H9 (cell line): ENCODE measurements around the gene AIFM1. TPM values are rescaled to one million over a fixed set of nuclear protein-coding genes. Genes with fewer than 3 reads are reported as not detected.

ENCODE experiments used
- DNase-seq: peaks from one replicate; pipeline ENCODE4 v3.0.0-alpha.2; 2017
- H2AFZ ChIP-seq: one replicate; pipeline ENCODE4 v1.6.1; 2013; ENCODE audit warnings: mild to moderate bottlenecking, low read length, control low read depth, moderate library complexity
- H2AK5ac ChIP-seq: 2 replicates; pipeline ENCODE4 v1.6.1; 2013; ENCODE audit warnings: low read length, control low read depth, mixed read lengths; ENCODE audit not compliant: insufficient read length
- H2BK120ac ChIP-seq: one replicate; pipeline ENCODE4 v1.6.1; 2013; ENCODE audit warnings: low read depth, mild to moderate bottlenecking, low read length, control low read depth, inconsistent platforms; ENCODE audit not compliant: poor library complexity, severe bottlenecking
- H2BK12ac ChIP-seq: 2 replicates; pipeline ENCODE4 v1.6.1; 2013; ENCODE audit warnings: low read length, control low read depth, mixed read lengths, low read depth; ENCODE audit not compliant: insufficient read length
- H2BK15ac ChIP-seq: 2 replicates; pipeline ENCODE4 v1.6.1; 2013; ENCODE audit warnings: low read depth, low read length, control low read depth
- H2BK20ac ChIP-seq: one replicate; pipeline ENCODE4 v1.6.1; 2013; ENCODE audit warnings: low read depth, mild to moderate bottlenecking, low read length, control low read depth, inconsistent platforms; ENCODE audit not compliant: poor library complexity, severe bottlenecking
- H2BK5ac ChIP-seq: 2 replicates; pipeline ENCODE4 v1.6.1; 2013; ENCODE audit warnings: low read length, control low read depth, mixed read lengths; ENCODE audit not compliant: insufficient read length
- H3K14ac ChIP-seq: 2 replicates; pipeline ENCODE4 v1.6.1; 2013; ENCODE audit warnings: low read length, control low read depth; ENCODE audit not compliant: insufficient read depth
- H3K18ac ChIP-seq: 2 replicates; pipeline ENCODE4 v1.6.1; 2013; ENCODE audit warnings: low read depth, mild to moderate bottlenecking, mixed read lengths, low read length, control low read depth; ENCODE audit not compliant: insufficient read length
- H3K23ac ChIP-seq: 2 replicates; pipeline ENCODE4 v1.6.1; 2013; ENCODE audit warnings: low read length, control low read depth, mixed read lengths, low read depth; ENCODE audit not compliant: insufficient read length
- H3K23me2 ChIP-seq: 2 replicates; pipeline ENCODE4 v1.6.1; 2013; ENCODE audit warnings: low read depth, mild to moderate bottlenecking, mixed read lengths, low read length, control low read depth; ENCODE audit not compliant: insufficient read length, poor library complexity, severe bottlenecking
- H3K27ac ChIP-seq: 2 replicates; pipeline ENCODE4 v1.5.1; 2013; ENCODE audit warnings: low read length, control low read depth, mixed read lengths, low read depth; ENCODE audit not compliant: insufficient read length
- H3K27me3 ChIP-seq: 2 replicates; pipeline ENCODE4 v1.6.1; 2013; ENCODE audit warnings: low read length, control low read depth, inconsistent platforms; ENCODE audit not compliant: insufficient read depth
- H3K4ac ChIP-seq: 2 replicates; pipeline ENCODE4 v1.6.1; 2013; ENCODE audit warnings: low read depth, mild to moderate bottlenecking, control low read depth, inconsistent platforms, low read length, moderate library complexity
- H3K4me1 ChIP-seq: 2 replicates; pipeline ENCODE4 v1.6.1; 2013; ENCODE audit warnings: low read length, control low read depth, inconsistent platforms; ENCODE audit not compliant: insufficient read depth
- H3K4me2 ChIP-seq: 2 replicates; pipeline ENCODE4 v1.6.1; 2013; ENCODE audit warnings: low read length, control low read depth, mixed read lengths; ENCODE audit not compliant: insufficient read length, insufficient read depth
- H3K56ac ChIP-seq: 2 replicates; pipeline ENCODE4 v1.6.1; 2013; ENCODE audit warnings: low read depth, mild to moderate bottlenecking, mixed read lengths, low read length, control low read depth; ENCODE audit not compliant: insufficient read length
- H3K79me1 ChIP-seq: 2 replicates; pipeline ENCODE4 v1.6.1; 2013; ENCODE audit warnings: low read depth, mild to moderate bottlenecking, moderate library complexity, low read length, control low read depth, inconsistent platforms; ENCODE audit not compliant: insufficient read depth, poor library complexity, severe bottlenecking
- H3K79me2 ChIP-seq: 2 replicates; pipeline ENCODE4 v1.6.1; 2013; ENCODE audit warnings: low read length, control low read depth, inconsistent platforms; ENCODE audit not compliant: insufficient read depth
- H3K9ac ChIP-seq: 2 replicates; pipeline ENCODE4 v1.6.1; 2013; ENCODE audit warnings: low read length, control low read depth, mixed read lengths; ENCODE audit not compliant: insufficient read length; ENCODE audit errors: extremely low read depth
- H3K9me3 ChIP-seq: one replicate; pipeline ENCODE4 v1.6.1; 2013; ENCODE audit warnings: low read depth, low read length, inconsistent platforms; ENCODE audit not compliant: control insufficient read depth
- H3T11ph ChIP-seq: one replicate; pipeline ENCODE4 v1.6.1; 2013; ENCODE audit warnings: mild to moderate bottlenecking, low read length, control low read depth, inconsistent platforms
- H4K20me1 ChIP-seq: one replicate; pipeline ENCODE4 v1.6.1; 2013; ENCODE audit not compliant: control insufficient read depth, insufficient read length, insufficient read depth
- H4K5ac ChIP-seq: 2 replicates; pipeline ENCODE4 v1.6.1; 2013; ENCODE audit warnings: low read depth, mild to moderate bottlenecking, mixed read lengths, low read length, control low read depth; ENCODE audit not compliant: insufficient read length
- H4K8ac ChIP-seq: replicated peaks from 2 replicates; pipeline ENCODE4 v1.6.1; 2013; ENCODE audit warnings: low read length, control low read depth, mixed read lengths, low read depth; ENCODE audit not compliant: insufficient read length
- H4K91ac ChIP-seq: 2 replicates; pipeline ENCODE4 v1.6.1; 2013; ENCODE audit warnings: low read depth, mild to moderate bottlenecking, moderate library complexity, mixed read lengths, low read length, control low read depth; ENCODE audit not compliant: insufficient read length
- H3K27ac Mint-ChIP-seq, 3 experiments: 2 replicates in 2 of 3; 3 replicates in 1 of 3; pipeline ENCODE4 v1.8.0; 2020 to 2021; ENCODE audit warnings: mixed read lengths in 3 of 3, mild to moderate bottlenecking in 1 of 3, moderate library complexity in 1 of 3
- H3K27me3 Mint-ChIP-seq: 2 replicates; pipeline ENCODE4 v1.8.0; 2021; ENCODE audit warnings: low read depth, mild to moderate bottlenecking, moderate library complexity, mixed read lengths
- H3K36me3 Mint-ChIP-seq, 3 experiments: 2 replicates in 2 of 3; 3 replicates in 1 of 3; pipeline ENCODE4 v1.8.0; 2020 to 2021; ENCODE audit warnings: low read depth in 3 of 3, mixed read lengths in 3 of 3; ENCODE audit not compliant: insufficient read depth in 1 of 3
- H3K4me1 Mint-ChIP-seq, 2 experiments: 2 replicates each; pipeline ENCODE4 v1.8.0; 2020; ENCODE audit warnings: mixed read lengths in 2 of 2
- H3K4me3 Mint-ChIP-seq, 2 experiments: 2 replicates in 1 of 2; 3 replicates in 1 of 2; pipeline ENCODE4 v1.8.0; 2020 to 2021; ENCODE audit warnings: mild to moderate bottlenecking in 2 of 2, mixed read lengths in 2 of 2, moderate library complexity in 1 of 2
- H3K9me3 Mint-ChIP-seq, 2 experiments: 2 replicates in 1 of 2; 3 replicates in 1 of 2; pipeline ENCODE4 v1.8.0; 2020; ENCODE audit warnings: mild to moderate bottlenecking in 2 of 2, mixed read lengths in 2 of 2, moderate library complexity in 1 of 2
- CTCF ChIP-seq: fragments of 200-600 bp; sonication (generic); conservative IDR thresholded peaks from 3 replicates; pipeline ENCODE4 v1.8.0; 2021; ENCODE audit warnings: antibody characterized with exemption, mild to moderate bottlenecking
- WGBS: extraction: QIAGEN DNeasy Blood & Tissue Kit; methylation state at CpG from one replicate; pipeline ENCODE4 v1.1.7; 2013; ENCODE audit warnings: missing lambda C conversion rate, low lambda C conversion rate, mixed read lengths; ENCODE audit not compliant: insufficient read length; ENCODE audit errors: extremely low coverage; 5-methylcytosine and 5-hydroxymethylcytosine counted together
- total RNA-seq: library from RNA; stranded (reverse); gene quantifications from 2 replicates; pipeline ENCODE4 v1.2.1, GENCODE V29; 2021

The AIFM1 gene
- total RNA-seq, 1 experiment from 2014 or later = 43.7 TPM

GRCh38 chrX:130212371-130212770 lies 46.7 kb upstream of the AIFM1 start:
- Histone ChIP-seq H3K4ac (no peak overlapping the region), H3K79me2 (no peaks in the 10 kb centered on the region), H3K14ac (no peak overlapping the region), H3K23me2 (no peaks in the 10 kb centered on the region), H2BK12ac (no peak overlapping the region), H3K56ac (no peak overlapping the region), H4K5ac (no peak overlapping the region), H2AK5ac (no peak overlapping the region), H3K23ac (no peak overlapping the region), H3K27me3 (no peaks in the 10 kb centered on the region), H3T11ph (no peak overlapping the region), H3K9ac (no peak overlapping the region), H3K4me1 (no peaks in the 10 kb centered on the region), H3K79me1 (no peaks in the 10 kb centered on the region), H3K4me2 (no peak overlapping the region), H4K20me1 (no peaks in the 10 kb centered on the region), H3K9me3 (peaks cover 16% of the 10 kb centered on the region), H3K27ac (no peak overlapping the region), H2BK5ac (no peak overlapping the region), H2BK120ac (no peak overlapping the region), H4K91ac (no peak overlapping the region), H4K8ac (no peak overlapping the region), H2AFZ (no peak overlapping the region), H2BK20ac (no peak overlapping the region), H3K18ac (no peak overlapping the region), H2BK15ac (no peak overlapping the region)
- H3K27ac Mint-ChIP-seq = no peak overlapping the region
- TF ChIP-seq CTCF = no peak
- no peaks in the 10 kb centered on the region for H3K27me3 Mint-ChIP-seq
- no peak overlapping the region for H3K4me3 Mint-ChIP-seq
- no CpG with 5 or more reads among the region's 1 CpG for WGBS
- peaks cover 46 to 73% (median 65%) of the 10 kb centered on the region in 3 experiments; a peak in 6 of 7 replicates for H3K36me3 Mint-ChIP-seq
- H3K9me3 Mint-ChIP-seq = peaks cover 0 to 46% of the 10 kb centered on the region in 2 experiments; a peak in 2 of 5 replicates
- no peak for DNase-seq
- no peaks in the 10 kb centered on the region for H3K4me1 Mint-ChIP-seq
